ENCODE data around the gene DNAJC24. TPM values are rescaled to one million over a fixed set of nuclear protein-coding genes. Genes with fewer than 3 reads are reported as not detected.
A peak's percentile ranks its signal among the peaks of the same experiment; 100 is the strongest.

The DNAJC24 gene
- total and polyA plus RNA-seq, 9 of the 15 experiments (the other 6 are each of a cell fraction or from before 2014, with no cell fraction given), result 12.2 to 31.9 (median 16.9) TPM

GRCh38 chr11:31369348-31370329 is at the start of gene DNAJC24, which contains the start of gene DCDC1 (continued):
- TF ChIP-seq ZNF77 (CRISPR knock-in tag; IDR thresholded peaks at IDR 0.05) (no peak), POLR3A (IDR thresholded peaks at IDR 0.05; ENCODE audit: borderline replicate concordance, extremely low read depth, insufficient read depth, insufficient read length) (no peak), MAFG (tag; conservative IDR thresholded peaks at IDR 0.05) (no peak), EWSR1 (IDR thresholded peaks at IDR 0.05; ENCODE audit: borderline replicate concordance, low read depth, partially characterized antibody) (no peak), ZKSCAN1 (IDR thresholded peaks at IDR 0.05; ENCODE audit: low read depth, low read length) (0 out of 2 replicates have a peak, but pooled peaks have one; percentile 13), PHF20 (IDR thresholded peaks at IDR 0.05; ENCODE audit: partially characterized antibody) (peak; percentile 89), ZNF431 (CRISPR knock-in tag; IDR thresholded peaks at IDR 0.05) (no peak), KDM4B (IDR thresholded peaks at IDR 0.05; ENCODE audit: borderline replicate concordance in 2 of 2, low read depth in 1 of 2) (peak in 1 of 2 experiments; percentile 95; a peak in 2 of 4 replicates), BRD4 (IDR thresholded peaks at IDR 0.05) (no peak), ZNF444 (CRISPR knock-in tag; IDR thresholded peaks at IDR 0.05) (no peak), GATAD2B (IDR thresholded peaks at IDR 0.05; ENCODE audit: borderline replicate concordance) (no peak), ZNF212 (CRISPR knock-in tag; IDR thresholded peaks at IDR 0.05) (no peak), ERF (CRISPR knock-in tag; IDR thresholded peaks at IDR 0.05) (no peak), BCLAF1 (IDR thresholded peaks at IDR 0.05; ENCODE audit: borderline replicate concordance in 1 of 2, control insufficient read depth in 1 of 2, low read depth in 2 of 2, low read length in 1 of 2) (peak in 1 of 2 experiments; percentile 87; a peak in 2 of 4 replicates), ZNF766 (CRISPR knock-in tag; conservative IDR thresholded peaks at IDR 0.05) (0 out of 2 replicates have a peak, but pooled peaks have one; percentile 52), SRSF1 (IDR thresholded peaks at IDR 0.05; ENCODE audit: low read depth, low read length) (no peak), SMC3 (conservative IDR thresholded peaks at IDR 0.05; ENCODE audit: insufficient read depth, low read depth, low read length) (no peak), MYNN (IDR thresholded peaks at IDR 0.05) (no peak), MYNN (CRISPR knock-in tag; IDR thresholded peaks at IDR 0.05) (no peak), ZNF175 (CRISPR knock-in tag; IDR thresholded peaks at IDR 0.05; ENCODE audit: low read depth) (no peak; the same call in 1 of the 2 replicates)

Data from K562 (cell line).